Activated CD8-positive, alpha-beta memory T cell treated with anti-CD3 and anti-CD28 coated beads, Interleukin-2, amount 50 U/mL, for 24 hours (primary cell): Measurements from ENCODE around the gene DDX3X.
A peak's percentile ranks its signal among the peaks of the same experiment; 100 is the strongest.
"Not testable (repeated sequence)": the region's sequence is repeated elsewhere in the genome, so short reads cannot be mapped to it uniquely, and the experiment has no call there.

Experiments
- DNase-seq: peaks from one replicate; pipeline ENCODE4 v3.0.0-alpha.2; 2020; ENCODE audit errors: extremely low read depth

Gene DDX3X

DNA sequence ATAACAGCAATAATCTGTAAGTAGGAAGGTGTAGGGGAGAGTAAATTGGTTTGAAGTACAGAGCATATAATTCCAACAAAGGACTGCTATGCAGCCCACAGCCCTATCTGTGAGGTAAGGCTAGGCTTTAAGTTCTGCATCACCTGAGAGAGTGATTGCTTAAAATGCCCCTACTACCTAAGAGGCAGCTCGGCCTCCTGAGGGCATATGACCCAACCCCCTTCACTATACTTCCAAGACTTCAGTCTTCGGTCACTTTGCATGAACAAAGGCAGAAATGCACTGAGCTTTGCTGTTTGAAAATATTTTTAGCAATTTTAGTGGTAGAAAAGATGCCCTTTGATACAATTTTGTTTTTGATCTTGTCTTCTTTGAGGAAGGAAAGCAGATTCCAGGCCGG is 4.9 kb upstream of the DDX3X start:
- DNase-seq = no peak

GRCh38 chrX:41332005-41332404 is 2.0 kb upstream of the DDX3X start:
- DNase-seq = no peak

GRCh38 chrX:41332408-41333002 is 1.5 kb upstream of the DDX3X start:
- no peak for DNase-seq

- peak; percentile 42 for DNase-seq
These were observed 789 bp upstream of the DDX3X start for GRCh38 chrX:41333003-41333743.

DNA sequence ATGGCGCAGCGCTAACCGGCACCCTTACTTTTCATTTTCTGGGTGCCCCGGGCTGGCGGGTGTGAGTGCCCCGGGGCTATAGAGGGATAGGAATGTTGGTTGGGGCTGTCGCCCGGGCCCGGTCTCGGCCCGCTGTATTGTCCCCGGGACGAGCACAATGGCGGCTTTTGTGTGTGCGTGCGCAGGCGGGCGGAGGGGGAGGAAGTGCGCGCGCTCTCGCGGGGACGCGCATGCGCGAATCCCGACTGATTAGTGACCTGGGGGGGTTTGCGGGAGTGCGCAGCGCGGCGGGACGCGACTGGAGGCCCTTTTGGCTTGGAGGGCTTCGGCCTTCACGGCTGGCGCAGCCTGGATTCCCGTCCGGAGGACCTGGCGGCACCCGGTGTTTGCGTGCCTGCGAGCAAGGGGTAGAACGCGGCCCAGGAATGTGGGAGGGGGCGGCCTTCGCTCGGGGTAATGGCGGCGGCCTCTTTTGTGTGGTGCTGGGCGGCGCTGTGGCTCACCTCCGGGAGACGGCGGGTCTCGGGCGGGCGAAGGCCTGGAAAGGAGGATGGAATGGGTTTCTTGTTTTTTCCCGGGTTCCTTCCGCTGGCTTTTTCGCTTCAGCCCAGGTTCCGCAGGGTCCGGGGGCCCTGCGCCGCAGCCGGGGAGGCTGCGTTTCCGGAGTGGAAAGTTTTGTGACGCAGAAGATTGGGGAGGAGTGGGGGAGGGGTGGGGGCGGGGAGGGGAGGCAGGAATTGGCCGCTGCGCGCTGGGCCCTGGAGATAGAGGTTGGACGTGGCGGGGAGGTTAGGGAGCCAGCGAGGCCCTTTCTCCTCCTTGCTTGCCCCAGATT is 618 bp downstream of the DDX3X start:
- peak; percentile 27 for DNase-seq

DNA sequence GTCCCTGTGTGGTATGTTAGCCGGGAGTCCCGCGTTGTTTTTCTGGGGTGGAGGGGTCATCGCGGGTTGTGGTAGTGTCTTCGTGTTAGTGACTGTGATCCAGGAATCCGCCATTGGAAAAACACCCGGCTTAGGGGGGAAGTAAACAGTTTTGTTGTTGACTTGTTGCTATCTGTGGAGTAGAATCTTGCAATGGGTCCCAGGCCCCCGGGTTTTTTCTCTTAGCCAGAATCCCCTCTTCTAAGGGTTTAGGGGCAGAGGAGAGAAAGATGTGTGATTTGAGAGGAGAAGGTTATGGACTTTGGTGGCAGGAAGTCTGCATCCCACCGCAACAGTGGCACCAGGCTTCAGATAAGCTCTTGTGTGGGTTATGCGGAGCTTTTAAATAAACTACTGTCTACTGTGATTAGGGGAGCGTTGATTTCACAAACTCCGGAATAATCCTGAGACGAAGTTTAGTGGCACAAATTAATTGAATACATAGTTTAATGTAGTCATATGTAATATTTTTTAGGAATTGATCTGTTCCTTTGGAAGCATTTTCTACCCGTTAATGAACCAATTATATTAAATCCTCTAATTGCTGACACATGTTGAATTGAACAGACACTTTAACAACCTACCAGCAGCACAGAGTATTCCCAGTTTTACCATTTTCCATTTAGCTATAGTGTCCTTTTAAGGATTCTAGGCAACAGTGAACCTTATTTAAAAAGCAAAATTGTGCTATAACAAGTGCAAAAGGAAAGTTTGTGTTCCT is 1.4 kb downstream of the DDX3X start:
- no peak for DNase-seq

DNA sequence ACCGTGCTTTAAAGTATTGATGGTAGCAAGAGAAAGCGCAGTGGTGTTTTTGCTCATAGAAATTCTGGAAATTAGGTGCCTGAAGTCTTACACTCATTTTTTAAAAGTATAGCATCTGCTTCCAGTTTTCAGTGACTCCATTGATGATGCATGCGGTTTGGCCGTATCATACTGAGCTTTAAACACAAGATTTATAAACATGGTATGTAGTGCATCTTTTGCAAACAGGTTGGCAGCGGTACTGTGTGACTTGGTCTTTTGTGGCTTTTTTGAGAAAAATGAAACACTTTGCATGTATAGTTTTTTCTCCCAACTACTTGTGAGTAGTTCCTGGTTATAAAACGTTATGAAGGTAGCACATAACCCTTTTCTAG is 2.0 kb downstream of the DDX3X start:
- DNase-seq = no peak

GRCh38 chrX:41336447-41336846 is 2.5 kb downstream of the DDX3X start:
- DNase-seq = no peak

DNA sequence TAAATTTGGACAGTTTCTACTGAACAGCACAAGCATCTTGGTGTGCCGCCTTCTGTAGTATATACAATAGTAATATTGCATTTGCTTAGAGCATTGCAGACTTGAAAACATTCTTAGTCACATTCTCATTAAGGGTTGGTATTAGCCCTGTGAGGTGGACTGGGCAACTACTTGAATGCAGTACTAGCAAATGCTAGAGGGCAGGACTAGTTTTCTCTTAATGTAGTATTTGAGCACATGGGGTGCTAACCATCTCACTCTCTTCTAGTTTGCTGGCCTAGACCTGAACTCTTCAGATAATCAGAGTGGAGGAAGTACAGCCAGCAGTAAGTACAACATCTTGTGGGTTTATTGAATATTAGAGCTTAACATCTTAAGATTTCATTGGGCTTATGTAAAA is 3.2 kb downstream of the DDX3X start:
- DNase-seq = no peak

DNA sequence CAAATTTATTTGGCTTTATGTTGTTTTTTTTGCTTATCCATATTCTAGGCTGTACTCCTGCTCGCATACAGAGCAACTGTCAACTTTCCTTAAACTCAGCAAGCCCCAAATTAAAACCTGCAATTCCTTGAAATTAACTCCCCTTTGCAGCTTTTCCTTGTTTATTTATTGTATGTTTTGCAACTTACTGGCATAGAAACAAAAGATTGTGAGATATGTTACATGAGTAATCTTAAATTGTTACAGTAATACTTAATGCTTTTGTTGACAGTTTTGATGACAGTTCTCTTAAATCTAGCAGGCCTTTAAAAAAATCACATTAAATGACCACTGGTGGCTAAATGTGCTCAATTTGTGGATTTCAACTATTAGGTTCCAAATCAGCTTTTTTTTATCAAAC is 4.5 kb downstream of the DDX3X start:
- no peak for DNase-seq

GRCh38 chrX:41339148-41339547 is 5.2 kb downstream of the DDX3X start:
- no peak for DNase-seq

- no peak for DNase-seq
These were observed 10.1 kb downstream of the DDX3X start for GRCh38 chrX:41344053-41344452.

DNA sequence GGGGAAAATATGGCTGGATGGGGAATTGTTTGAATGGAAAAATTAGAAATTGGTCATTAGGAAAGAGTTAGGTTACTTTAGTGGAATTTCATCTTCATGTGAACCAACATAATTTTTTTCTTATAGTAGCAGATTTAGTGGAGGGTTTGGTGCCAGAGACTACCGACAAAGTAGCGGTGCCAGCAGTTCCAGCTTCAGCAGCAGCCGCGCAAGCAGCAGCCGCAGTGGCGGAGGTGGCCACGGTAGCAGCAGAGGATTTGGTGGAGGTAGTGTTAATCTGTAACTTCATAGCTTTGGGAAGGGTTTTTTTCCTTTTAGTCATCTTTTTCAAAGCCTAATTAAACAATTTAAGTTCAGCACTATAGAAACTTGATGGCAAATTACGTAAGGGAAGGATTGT is 13.2 kb downstream of the DDX3X start:
- no peak for DNase-seq

GRCh38 chrX:41348551-41348950 is 14.6 kb downstream of the DDX3X start:
- no peak for DNase-seq

DNA sequence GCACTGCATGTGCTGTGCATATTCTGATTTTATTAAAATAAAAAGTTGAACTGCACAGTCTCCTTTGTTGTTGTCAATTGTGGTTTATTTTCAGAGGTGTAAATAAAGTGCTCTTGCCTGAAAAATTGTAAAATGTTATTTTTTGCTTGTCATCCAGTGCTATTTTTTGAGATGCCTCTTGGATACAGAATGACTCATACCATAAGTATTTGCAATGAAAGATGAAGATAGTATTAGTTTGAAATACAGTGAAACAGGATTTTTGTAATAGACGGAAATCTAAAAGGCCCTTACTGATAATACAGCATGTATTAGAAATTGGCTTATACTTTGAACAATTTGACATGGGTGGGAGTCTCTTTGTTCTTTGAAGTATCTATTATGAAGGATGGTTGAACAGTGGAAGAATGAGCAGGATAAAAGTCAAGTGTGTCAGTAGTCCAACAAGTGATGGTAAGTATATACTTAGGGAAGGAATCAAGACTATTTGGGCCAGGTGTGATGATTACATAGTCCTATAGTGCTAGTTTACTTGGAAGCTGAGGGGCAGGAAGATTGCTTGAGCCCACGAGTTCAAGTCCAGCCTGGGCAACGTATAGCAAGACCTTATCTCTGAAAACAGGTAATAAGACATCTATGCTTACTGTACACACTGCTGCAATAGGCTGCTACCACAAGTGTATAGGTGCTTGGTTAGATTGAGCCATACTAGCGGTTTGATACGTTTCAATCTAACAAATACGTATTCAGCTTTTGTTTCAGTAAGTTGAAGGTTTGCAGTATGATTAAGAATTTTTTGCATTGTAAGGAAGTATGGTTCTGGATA is 16.4 kb downstream of the DDX3X start:
- no peak for DNase-seq

DNA sequence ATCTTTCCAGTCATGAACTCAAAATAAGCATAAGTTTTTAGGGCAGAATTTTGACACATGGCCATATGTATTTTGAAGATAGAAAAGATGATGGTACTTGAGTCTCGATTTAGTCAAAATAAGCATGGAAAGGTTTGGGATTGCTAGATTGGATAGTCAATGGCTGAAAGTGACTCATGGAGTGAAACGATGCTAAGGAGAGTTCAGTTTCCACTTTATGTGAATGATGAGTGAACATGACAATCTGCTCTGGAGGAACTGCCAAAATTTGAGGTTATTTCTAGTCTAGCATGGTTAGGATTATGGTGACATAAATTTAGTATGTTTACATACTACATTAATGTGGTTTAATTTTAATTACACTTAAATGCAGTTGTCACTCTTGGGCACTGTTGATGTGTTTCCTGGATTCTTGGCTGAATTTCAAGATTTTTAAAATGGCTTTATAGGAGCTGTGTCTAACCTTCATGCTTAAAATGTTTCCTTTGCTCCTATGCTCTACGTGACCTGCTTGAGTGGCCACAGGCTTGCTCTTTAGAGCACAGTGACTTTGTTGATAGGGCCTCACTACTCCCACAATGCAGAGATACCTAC is 17.1 kb downstream of the DDX3X start:
- DNase-seq = no peak

GRCh38 chrX:41351923-41352322 is 18.0 kb downstream of the DDX3X start:
- DNase-seq = no peak

- no peak for DNase-seq
These were observed 18.4 kb downstream of the DDX3X start for GRCh38 chrX:41352329-41352838.

- no peak for DNase-seq
These were observed 20.0 kb downstream of the DDX3X start for GRCh38 chrX:41353985-41354384.

GRCh38 chrX:41369152-41369551 is 35.2 kb downstream of the DDX3X start:
- no peak for DNase-seq

DNA sequence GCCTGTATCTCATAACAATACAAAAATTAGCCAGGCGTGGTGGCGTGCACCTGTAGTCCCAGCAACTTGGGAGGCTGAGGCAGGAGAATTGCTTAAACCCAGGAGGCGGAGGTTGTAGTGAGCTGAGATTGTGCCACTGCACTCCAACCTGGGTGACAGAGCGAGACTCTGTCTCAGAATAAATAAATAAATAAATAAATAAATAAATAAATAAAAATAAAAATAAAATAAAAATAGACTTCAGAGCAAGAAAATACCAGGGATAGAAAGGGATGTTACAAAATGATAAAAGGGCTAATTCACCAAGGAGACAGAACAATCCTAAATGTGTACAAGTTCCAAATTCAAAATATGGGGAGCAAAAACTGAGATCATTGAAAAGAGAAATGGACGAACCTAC is 37.6 kb downstream of the DDX3X start:
- not testable (repeated sequence) for DNase-seq
